A549 treated with CORT108297 at 1 μM for 4 hours (cell line): ENCODE measurements around the gene RPS23. TPM values are rescaled to one million over a fixed set of nuclear protein-coding genes. Genes with fewer than 3 reads are reported as not detected.

ENCODE experiments used
- total RNA-seq: library from RNA; stranded (reverse); fragments of 200-300 nt; extraction: Qiagen RNA extraction; gene quantifications from 5 replicates; pipeline ENCODE4 v1.2.3, GENCODE V29; 2022

Gene RPS23
- total RNA-seq = 3,366 to 5,159 TPM (median 3,517 TPM) in 5 replicates

DNA sequence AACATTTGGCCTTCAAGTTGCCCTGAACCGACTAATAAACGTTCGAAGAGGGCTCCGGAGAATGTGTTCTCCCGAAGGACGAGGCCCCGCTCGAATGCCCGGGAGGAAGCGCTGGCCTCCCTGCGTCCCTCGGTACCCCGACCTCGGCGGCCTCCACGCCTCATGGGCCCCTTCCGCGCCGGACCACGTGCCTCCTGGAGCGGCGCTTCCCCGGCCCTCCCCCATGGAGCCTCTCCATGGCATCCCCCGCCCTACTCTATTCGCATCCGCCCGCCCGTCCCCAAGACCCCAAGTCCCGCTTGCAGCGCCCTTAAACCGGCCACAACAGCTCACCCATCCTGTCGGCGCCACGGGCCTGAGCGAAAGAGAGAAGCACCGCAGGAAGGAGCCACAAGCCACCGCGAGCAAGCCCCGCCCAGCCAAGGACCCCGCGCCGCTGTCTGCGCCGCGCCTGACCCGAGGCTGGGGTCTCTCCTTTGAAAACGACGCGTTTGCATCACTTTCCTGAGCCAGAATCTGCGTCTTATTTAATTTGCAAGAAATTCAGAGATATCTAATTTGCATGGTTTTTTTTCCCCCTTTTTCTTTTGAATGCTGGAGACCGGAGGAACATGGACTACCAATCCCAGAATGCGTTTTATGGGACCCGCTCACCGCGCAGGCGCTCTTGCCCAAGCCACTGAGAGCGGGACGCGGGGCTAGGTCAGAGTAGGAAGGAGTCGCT is at the start of gene RPS23:
TSS of gene RPS23 (minus strand) at position 368 of the 724 bp plus-strand sequence. CDS start at position 337, 31 bp downstream.

